H1 (cell line): ENCODE measurements around the gene TAB3.

ENCODE experiments used
- EZH2 ChIP-seq: fragments of 200-600 bp; sonication (generic); IDR thresholded peaks from 2 replicates; pipeline ENCODE4 v1.7.1; 2012; ENCODE audit warnings: low read depth, mild to moderate bottlenecking, moderate library complexity, low read length, inconsistent platforms; ENCODE audit not compliant: severe bottlenecking
- GABPA ChIP-seq: IDR thresholded peaks from 2 replicates; pipeline ENCODE4 v1.6.1; 2011; ENCODE audit warnings: mild to moderate bottlenecking, low read length, moderate library complexity, borderline replicate concordance; ENCODE audit not compliant: insufficient read depth

DNA sequence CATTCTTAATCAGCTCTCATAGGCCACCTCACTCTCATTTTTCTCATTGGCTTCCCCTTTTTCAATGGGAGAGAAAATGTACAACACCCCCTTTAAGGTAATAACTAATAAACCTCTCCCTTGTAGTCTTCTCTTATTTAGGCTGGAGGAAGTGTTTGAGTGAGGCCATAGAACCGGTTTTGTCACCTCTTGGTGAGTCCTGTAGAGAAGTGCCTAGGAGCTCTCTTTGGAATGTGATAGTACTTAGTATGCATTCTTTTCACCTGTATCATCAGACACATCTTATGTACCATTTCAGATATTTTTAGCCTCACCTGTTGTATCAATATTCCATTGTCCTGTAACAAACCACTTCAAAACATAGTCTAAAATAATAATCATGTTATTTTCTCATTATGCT lies 3.5 kb upstream of the TAB3 start:
- TF ChIP-seq EZH2 (no peak), GABPA (no peak)
